SKM-1 (cell line): Measurements from ENCODE around the gene KCNC1.

Source experiments
- DNase-seq: peaks from one replicate; lab custom pipeline; 2025; ENCODE audit not compliant: unreplicated experiment; lab: John Stamatoyannopoulos, UW

The KCNC1 gene

DNA sequence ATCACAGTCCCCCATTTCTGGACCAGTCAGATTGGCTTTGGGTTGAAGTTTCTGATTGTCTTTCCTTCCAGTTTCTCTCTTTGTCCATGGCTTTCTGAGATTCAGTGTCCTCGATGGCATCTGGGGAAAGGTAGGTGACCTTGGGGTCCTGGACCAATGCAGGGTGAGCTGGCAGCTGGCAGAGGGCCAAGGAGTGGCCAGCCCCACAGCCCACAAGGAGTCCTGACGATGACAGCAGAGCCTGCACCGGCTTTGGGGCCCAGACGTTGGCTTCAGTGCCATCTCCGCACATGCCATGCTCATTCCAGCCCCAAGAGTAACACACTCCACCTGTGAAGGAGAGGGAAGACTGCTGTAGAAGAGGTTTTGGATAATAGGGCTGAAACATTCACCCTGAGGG lies 53.5 kb downstream of the KCNC1 start:
- no peak for DNase-seq

DNA sequence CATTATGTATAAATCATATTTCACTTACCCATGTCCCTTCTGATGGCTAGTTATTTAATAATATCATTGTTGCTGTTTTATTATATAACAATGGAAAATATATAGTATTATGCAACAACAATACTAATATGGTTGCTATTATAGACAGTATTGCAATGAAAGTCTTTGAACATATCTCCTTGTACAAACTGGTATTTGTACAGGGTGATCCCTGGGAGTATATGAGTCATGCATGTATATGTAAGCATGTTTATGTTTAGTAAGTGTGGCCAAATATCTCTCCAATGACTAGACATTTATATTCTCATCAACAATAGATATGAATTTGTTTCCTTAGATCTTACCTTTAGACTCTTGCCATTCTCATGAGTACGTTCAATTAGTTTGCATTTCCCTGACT lies 55.9 kb downstream of the KCNC1 start:
- no peak for DNase-seq

DNA sequence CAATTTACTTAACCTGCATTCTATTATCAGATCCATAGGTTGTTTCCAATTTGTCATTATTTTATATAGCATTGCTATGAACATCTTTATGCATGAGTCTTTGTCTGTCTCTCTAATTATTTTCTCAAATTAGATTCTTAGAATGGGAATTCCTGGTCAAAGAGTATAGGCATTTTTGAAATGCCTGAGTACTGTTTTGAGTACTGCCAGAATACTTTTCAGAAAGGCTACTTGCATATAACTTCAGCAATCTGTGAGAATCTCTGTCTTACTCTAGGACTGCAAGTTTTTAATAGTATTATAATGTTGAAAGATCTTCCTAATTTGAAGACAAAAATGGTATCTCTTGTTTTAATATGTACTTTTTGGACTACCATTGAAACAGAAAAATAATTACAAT lies 56.6 kb downstream of the KCNC1 start:
- DNase-seq: no peak

DNA sequence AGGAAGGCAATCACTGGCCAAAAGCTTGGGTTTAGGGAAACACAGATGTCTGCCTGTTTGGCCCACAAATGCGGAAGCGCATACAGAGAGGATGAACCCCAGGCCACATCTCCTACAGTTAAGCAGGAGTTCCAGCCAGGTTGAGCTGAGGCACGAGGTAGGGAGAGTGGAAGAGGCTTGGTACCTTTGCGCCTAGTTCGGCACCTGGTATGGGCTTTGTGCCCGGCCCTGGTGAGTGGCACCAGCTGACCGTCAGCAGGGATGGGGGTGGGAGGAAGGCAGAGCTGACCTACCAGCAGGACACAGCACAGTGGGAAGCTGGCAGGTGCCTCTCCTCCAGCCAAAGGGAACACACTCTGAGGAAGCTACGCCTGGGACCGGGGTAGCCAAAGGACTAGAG lies 57.6 kb downstream of the KCNC1 start:
- DNase-seq: no peak

DNA sequence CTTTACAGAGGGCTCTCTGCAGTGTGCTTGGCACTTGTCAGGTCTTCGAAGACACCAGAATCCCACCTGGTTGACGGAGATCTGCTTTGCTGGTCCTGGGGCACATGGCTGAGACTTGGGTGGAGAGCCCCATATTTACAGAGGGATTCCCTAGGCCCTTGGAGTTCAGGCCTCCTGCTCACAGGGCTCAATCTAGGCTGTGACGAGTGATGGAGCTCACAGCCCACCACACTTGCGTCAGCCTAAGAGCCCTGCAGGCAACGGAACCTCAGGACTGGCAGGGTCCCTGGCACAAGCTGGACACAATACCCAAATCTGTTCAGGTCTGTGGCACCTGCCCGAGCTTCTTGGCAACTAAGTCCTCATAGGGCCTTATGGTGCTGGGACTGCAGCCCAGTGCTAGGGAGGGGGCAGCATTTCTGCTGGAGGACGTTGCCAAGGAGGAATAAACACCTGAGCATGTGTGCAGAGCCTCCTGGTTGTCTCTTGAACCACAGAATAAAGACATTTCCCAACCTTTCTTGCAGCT lies 59.1 kb downstream of the KCNC1 start:
- DNase-seq: no peak

DNA sequence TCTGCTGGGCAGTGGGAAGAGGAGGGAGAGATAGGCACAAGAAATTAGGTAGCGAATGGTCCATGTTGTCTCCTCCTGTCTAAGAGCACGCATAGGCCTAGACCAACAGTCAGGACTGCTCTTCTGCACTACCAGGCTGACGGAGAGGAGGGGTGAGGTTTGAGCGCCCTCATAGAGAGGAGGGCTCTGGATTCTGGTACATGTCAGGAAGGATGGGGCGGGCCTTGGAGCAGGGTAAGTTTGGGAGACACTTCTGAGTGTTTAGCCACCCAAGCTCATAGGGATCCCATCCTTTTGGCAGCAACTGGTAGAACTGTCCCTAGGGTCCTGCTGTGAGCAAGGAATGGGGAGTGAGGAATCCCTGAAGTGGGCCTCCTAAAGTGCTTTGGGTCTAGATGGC lies 60.4 kb downstream of the KCNC1 start:
- DNase-seq: no peak

DNA sequence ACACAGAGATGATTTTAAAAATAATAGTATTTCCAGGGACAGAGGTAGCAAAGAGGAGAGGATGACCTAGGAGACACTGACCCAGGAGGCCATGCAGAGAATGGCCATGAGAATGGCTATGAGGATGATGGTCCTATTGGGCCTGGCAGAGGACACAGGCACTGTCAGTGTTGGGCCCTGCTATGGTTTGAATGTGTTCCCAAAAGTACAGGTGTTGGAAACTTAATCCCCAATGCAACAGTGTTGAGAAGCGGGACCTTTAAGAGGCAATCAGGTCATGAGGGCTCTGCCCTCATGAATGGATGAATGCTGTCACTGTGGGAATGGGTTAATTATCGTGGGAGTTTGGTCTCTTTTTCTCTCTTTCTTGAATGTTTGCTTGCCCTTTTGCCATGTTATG lies 61.6 kb downstream of the KCNC1 start:
- no peak for DNase-seq

DNA sequence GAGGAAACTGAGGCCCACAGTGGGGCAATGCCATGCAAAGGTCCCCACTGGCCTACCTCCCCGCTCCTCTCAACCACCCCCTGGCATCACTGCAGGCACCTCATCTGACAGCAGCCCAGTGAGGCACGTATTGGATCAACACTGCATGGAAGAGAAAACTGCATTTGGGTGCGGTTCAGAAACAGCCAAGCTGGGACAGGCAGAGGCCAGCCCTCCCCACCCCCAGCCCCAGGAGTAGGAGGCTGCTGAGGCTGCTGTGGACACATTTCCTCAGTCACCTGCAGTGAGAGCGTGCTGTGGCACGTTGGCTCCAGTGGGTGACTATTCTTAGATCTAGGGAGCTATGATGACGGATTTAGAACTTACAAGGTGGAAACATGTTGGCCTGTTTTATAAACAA lies 63.7 kb downstream of the KCNC1 start:
- DNase-seq: no peak

DNA sequence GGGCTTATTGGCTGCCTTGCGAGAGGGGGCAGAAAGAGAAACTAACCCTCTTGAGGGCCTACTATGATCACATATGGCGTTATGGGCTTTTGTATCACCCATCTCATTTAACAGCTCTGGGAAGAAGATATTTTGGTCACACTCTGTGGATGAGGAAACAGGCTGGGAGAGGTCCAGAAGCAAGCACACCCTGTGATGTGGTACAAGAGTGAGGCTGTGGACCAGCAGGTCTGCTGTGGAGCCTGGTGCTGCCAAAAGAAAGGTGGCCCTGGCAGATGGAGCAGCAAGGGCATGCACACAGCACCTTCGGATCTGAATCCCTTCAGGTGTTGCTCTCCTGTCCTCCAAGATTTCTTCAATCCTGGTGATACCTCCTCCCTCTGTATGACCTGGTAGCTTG lies 64.1 kb downstream of the KCNC1 start:
- DNase-seq: no peak

DNA sequence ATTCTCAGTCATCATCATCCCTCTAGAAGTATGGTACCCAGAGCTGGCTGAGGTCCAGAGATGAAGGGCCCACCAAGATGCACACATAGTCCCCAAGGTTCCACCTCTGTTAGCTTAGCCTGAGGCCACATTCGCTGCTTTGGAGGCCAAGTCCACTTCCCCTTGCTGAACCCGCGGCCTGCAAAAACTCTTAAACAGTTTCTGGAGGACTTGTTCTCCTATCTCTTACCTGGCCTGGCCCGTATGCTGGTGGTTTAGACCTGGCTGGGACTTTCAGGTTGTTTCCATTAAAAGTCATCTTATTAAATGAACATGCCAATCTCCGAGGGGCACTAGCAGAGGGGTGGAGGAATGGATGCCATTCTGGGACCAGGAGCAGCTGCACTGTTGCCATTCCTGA lies 64.6 kb downstream of the KCNC1 start:
- DNase-seq: no peak

DNA sequence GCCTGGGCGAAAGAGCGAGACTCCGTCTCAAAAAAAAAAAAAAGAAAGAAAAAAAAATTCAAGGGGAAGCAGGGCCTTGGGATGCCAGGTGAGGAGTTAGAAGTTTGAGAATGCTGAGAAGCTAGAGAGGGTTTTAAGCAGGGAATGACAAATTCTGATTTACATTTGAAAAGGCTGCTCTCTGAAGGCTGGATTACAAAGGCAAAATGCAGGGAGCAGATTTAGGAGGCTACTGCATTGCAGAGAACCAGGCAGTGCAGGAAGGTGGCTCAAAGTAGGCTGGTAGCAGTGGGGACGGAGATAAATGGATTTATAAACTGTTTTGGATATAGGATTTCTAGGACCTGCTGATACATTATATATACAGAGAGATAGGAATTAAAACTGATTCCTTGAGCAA lies 66.6 kb downstream of the KCNC1 start:
- DNase-seq: no peak

DNA sequence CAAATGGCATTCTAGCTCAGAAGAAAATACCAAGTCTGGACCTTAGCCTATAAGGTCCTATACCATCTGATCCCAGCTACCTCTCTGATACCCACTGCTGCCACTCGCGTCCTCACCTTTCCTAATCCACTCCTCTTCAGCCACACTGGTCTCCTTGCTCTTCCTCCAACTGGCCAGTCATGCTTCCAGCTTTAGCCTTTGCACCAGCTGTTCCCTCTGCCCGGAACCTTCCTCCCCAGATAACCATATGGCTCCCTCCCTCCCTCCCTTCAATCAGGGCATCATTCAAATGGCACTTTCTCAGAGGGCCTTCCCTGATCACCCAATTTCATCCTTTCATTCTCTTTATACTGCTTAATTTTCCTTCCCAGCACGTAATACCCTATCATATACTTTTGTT lies 67.9 kb downstream of the KCNC1 start:
- DNase-seq: no peak

DNA sequence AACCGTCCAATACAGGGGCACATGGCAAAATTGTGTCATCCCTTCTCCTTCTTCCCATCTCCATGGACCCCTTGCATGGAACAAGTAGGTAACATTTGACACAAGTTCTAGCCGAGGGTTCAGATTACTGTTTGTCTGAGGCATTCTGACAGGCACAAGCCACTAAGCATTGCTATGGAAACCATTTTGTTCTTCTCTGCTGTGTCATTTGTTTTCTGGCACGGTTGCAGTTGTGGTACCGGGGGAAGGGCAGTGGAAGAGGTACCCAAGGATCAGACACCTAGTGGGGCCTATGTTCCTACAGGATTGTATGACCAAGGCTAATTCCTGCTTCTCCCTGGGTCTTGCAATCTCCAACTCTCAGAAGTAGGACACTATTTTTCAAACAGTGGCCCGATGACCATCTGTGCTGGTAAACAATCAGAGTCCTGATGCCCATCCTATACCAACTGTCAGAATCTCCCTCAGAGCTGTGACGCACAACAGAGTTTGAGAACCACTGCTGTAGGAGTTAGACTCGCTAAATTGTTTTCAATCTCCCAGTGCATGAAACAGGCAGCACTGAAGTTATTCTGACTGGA lies 69.3 kb downstream of the KCNC1 start:
- DNase-seq: no peak

DNA sequence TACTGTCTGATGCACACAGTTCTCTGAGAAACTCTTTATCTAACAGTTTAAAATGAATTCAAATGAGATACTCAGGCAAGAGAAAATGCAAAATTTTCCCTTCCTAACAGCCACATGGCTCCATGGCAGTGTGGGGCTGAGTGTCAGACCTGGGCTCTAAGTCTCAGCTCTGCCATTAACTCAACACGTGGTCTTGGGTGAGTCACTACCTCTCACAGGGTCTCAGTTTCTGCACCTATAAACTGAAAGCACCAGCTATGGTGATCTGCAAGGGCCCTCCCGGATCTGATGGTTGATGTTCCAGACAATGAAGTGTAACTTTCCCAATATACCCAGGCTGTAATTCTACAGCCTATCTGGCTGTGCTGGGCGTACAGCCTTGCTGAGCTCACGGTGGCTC lies 70.5 kb downstream of the KCNC1 start:
- no peak for DNase-seq

DNA sequence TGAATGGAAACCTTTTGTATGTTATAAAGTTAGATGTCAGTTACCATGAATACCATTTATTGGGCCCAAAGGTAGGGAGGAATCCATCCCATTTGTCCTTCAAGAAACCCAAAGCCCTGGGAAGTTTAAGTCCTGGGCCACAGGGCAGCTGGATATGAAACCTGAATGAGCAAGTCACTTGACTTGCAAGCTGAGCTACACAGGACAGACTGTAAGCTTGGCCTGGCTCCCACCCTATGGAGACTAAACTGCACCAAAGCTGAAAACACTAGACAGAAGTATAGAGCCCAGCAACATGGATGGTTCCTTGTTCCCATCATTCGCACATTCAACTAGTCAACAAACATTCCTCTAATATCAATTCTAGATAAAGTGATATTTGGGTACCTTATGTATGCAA lies 71.3 kb downstream of the KCNC1 start:
- DNase-seq: no peak

DNA sequence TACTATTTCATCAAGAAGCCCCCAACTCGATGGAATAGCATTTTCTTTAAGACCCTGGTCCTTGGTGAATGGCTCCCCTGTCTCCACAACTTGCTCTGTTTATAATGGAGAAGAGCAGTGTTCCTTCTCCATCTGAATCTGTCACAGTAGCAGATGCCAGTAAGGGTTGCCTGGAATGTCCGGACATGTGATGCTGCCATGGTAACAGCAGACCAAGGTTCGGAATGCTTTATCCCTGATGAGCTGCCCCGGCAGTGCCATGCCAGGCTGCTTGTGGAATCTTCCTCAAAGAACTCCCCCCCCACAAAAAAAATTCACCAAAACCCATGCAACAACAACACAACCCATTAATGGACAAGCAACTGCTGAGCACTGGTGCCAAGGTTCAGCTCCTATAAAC lies 72.5 kb downstream of the KCNC1 start:
- DNase-seq: no peak

DNA sequence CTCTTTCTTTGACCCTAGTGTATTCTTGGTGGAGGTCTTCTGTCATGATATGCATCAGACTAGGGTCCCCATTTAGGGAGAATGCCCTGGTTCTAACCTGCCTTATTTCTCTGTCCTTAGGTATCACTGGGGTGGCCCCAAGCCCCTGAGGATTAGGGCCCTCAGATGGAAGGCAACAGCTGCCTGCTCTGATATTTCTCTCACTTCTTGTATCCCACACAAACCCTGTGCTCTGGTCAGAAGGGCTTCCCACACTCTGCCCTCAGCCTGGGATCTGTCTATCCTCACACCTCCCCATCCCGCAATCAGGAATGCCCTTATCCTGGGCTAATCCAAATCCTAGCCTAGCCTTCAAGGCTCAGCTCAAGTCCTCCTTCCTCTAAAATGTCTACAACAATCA lies 75.5 kb downstream of the KCNC1 start:
- no peak for DNase-seq

DNA sequence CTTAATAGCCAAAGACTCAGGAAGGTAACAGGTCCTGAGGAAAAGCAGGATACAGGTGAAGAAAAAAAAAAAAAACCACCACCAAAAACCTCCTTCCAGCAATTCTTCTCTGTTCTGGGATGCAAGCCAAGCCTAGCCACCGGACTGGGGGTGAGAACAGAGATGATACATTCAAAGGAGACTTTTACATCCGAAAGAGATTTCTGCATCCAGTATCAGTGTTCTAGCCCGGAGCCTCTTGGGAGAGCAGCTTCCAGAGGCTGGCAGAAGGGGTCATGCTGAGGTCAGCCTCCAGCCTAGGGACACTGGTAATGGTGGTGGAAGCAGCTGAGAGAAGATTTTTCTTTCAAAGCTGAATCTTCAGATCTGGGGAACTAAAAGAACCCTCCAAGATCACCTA lies 76.2 kb downstream of the KCNC1 start:
- no peak for DNase-seq

DNA sequence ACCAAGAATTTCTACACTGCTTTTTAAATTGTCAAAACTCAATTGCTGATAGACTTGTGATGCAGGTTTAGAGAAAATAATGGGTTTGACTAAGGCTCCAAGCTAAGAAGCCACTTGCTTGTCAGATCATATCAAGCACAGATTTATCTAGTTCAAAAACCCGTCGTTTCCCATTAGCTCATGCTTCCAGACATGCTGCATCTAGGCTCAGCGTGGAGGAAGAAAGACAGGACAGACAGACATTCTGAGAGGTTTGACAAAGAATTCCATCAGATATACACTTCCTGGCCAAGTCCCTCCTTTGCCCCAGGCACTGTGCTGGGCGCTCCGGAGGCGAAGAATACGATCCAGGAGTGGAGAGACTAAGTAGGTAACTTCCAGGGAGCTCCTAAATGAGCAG lies 76.8 kb downstream of the KCNC1 start:
- no peak for DNase-seq

DNA sequence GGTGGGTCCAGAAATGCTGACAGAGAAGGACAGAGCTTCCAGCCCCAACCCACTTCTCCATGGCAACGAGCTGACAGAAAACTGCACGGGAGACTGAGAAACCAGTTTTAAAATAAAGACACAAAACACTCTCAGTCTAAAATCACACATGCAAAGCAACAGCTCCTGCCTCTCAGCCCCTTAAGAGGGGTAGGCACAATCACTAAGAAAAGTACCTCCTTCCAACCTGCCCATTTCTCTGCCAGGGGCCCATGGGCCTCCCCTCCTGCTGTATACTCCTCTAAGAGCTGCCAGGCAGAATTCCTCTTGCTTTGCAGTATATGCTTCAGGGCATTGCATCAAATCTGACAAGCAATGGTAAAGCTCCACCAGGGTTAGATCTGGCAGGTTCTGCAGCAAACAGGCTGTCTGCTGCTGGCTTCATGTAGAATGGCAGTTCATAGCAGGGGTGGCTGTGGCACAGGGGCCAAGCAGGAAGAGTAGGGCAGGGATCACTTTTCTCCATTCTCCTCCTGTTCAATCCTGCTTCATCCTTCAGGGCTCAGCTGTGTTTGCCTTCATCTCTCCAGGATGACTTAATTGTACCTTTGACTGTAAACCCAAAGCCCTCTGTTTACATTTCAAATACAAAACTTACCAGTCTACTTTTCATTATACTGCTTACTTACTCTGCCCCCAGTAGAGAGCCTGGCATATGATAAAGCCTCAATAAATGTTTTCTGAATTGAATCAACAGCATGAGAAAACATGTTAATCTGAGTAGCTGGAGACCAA lies 77.7 kb downstream of the KCNC1 start:
- no peak for DNase-seq

DNA sequence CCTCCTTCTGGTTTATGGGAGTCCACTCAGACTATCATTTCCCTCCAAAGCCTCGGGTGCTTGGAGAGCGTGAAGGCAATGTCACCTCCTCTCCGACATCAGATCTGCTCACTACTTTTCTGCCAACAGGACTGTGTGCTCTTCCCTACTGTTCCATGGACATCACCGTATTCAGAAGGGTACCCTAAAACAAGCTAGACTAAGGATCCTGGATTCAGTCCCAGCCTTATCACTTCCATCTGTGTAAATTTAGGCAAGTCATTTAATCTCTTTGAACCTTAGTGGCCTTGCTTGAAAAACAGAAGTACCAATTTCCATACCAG lies 78.2 kb downstream of the KCNC1 start:
- DNase-seq: no peak

DNA sequence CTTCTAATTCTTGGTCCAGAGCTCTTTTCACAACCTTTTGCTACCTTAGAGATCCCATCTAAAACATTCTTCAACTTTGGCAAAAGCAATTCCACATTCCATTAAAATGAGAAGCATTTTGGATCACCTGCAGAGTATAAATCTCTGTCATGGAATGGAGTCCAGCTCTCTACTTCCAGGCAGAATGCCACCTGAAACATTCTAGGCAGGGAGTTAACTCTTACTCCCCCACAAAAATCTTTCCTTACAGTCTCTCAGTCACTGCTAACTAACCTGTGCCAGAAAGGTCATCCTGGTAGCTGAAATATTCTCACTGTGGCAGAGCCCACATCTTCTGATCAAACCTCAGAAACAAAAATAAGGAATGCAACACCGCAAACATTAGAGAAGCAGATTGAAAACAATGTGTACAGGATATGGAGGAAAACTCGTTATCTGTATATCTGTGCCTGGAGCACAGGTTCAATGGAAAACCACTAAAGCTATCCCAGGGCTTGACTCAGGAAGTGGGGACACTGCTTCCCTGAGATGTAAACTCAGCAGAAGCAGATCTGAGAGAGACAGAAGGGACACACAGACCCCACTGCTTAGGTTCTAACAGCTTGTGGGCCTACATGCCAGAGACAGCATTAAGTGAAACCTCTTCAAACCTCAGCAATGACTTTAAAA lies 78.9 kb downstream of the KCNC1 start:
- no peak for DNase-seq

DNA sequence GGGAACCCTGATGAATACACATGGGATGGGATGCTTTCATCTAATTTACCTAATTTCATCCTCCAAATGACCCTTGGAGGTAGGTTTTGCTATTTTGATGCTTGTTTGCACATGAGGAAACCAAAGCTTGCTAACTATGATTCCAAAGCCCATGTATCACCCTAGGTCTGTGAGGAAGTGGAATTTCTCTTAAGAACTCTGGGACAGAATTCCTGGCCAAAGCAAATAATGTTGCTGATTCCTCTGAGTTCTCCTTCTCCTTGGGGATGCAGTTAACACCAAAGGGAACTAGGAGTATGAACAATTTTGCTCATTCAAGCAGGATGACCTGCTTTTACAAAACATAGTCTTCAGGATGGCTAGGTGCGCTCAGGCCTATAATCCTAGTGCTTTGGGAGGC lies 80.0 kb downstream of the KCNC1 start:
- no peak for DNase-seq
